SK-N-SH (cell line): ENCODE results near the gene ANKRD39.

Experiments
- EP300 ChIP-seq, 2 experiments: IDR thresholded peaks; 2 replicates each; pipeline versions ENCODE4 v1.4.0 to v1.6.1; 2012; ENCODE audit warnings: borderline replicate concordance in 1 of 2, low read depth in 1 of 2, low read length in 1 of 2
- NFIC ChIP-seq: IDR thresholded peaks from 2 replicates; pipeline ENCODE4 v1.4.0; 2012; ENCODE audit warnings: borderline replicate concordance
- POLR2AphosphoS5 ChIP-seq: IDR thresholded peaks from 2 replicates; pipeline ENCODE4 v1.6.1; 2012; ENCODE audit warnings: low read depth, low read length
- TF ChIP-seq, protein P1 (sequence below): fragments of 200-600 bp; sonication (generic); IDR thresholded peaks from 2 replicates; pipeline ENCODE4 v1.6.1; 2017; ENCODE audit warnings: antibody characterized with exemption, mild to moderate bottlenecking, moderate library complexity

DNA sequence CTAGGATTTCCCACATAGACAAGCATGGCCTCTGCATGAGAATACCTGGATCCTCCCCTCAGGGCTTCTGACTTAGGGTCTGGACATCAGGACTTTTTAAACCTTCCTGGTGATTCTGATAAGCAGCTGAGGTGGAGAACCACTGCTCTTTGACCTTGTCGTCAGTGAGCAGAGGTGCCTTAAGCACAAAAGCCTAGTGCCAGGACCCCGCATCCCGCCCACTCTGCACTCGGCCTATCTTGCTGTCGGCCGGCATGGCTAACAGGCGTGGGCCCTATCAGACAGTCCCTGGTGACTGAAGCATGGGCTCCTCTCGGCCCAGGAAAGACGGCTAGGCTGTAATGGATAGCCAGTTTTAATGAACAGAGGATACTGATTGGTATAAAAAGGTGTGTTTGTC is 20.2 kb downstream of the ANKRD39 start:
- TF ChIP-seq, protein P1, sequence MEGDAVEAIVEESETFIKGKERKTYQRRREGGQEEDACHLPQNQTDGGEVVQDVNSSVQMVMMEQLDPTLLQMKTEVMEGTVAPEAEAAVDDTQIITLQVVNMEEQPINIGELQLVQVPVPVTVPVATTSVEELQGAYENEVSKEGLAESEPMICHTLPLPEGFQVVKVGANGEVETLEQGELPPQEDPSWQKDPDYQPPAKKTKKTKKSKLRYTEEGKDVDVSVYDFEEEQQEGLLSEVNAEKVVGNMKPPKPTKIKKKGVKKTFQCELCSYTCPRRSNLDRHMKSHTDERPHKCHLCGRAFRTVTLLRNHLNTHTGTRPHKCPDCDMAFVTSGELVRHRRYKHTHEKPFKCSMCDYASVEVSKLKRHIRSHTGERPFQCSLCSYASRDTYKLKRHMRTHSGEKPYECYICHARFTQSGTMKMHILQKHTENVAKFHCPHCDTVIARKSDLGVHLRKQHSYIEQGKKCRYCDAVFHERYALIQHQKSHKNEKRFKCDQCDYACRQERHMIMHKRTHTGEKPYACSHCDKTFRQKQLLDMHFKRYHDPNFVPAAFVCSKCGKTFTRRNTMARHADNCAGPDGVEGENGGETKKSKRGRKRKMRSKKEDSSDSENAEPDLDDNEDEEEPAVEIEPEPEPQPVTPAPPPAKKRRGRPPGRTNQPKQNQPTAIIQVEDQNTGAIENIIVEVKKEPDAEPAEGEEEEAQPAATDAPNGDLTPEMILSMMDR = no peak
- TF ChIP-seq NFIC (no peak), POLR2AphosphoS5 (no peak), EP300 (IDR thresholded peaks at IDR 0.05; ENCODE audit: borderline replicate concordance in 1 of 2, low read depth in 1 of 2, low read length in 1 of 2) (no peak)
